ENCODE results near the gene TMEM30B. TPM values are rescaled to one million over a fixed set of nuclear protein-coding genes. Genes with fewer than 3 reads are reported as not detected.

TMEM30B gene
- total and polyA plus RNA-seq, 2 experiments from 2014 or later = 18.2 to 19.3 TPM

DNA sequence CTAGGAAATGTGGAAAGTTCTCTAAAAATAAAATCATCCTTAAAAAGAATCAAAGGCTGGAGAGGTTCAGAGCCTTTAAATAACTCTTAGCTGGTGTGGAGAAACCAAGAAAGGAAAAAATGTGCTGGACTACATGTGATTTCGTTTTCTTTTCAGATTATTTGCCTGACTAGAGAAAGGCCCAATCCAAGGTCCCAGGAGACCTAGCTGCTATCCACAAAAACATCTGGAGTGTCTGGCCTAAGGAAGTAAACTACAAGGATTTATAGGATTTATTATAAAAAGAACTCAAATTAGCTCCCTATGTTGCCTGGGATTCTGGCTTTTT is 774 bp upstream of the TMEM30B start:
- Histone ChIP-seq H3K4me3 (no peak overlapping the region), H3K4me2 (peak overlapping the region; percentile 83), H2AFZ (no peak overlapping the region), H3K27ac (peak overlapping the region; percentile 82), H4K20me1 (ENCODE audit: insufficient read depth, poor library complexity, severe bottlenecking) (no peaks in the 10 kb centered on the region), H3K4me1 (ENCODE audit: insufficient read depth) (peaks cover 11% of the 10 kb centered on the region), H3K9me3 (ENCODE audit: low read depth) (no peaks in the 10 kb centered on the region), H3K36me3 (replicated peaks; ENCODE audit: insufficient read depth, low read depth) (no peaks in the 10 kb centered on the region), H3K27me3 (no peaks in the 10 kb centered on the region), H3K9me2 (replicated peaks; ENCODE audit: insufficient read depth) (no peaks in the 10 kb centered on the region), H3K79me2 (peaks cover 15% of the 10 kb centered on the region)
- WGBS (ENCODE audit: low lambda C conversion rate, missing lambda C conversion rate) = 70% methylated on average over 1 of the region's 1 CpG
- DNase-seq (ENCODE audit: low spot score) = no peak
- TF ChIP-seq EZH2phosphoT487 (IDR thresholded peaks at IDR 0.05; ENCODE audit: low read depth, severe bottlenecking, unreplicated experiment) (no peak), EZH2 (IDR thresholded peaks at IDR 0.05; ENCODE audit: borderline replicate concordance) (no peak)
- TF ChIP-seq, protein P1, sequence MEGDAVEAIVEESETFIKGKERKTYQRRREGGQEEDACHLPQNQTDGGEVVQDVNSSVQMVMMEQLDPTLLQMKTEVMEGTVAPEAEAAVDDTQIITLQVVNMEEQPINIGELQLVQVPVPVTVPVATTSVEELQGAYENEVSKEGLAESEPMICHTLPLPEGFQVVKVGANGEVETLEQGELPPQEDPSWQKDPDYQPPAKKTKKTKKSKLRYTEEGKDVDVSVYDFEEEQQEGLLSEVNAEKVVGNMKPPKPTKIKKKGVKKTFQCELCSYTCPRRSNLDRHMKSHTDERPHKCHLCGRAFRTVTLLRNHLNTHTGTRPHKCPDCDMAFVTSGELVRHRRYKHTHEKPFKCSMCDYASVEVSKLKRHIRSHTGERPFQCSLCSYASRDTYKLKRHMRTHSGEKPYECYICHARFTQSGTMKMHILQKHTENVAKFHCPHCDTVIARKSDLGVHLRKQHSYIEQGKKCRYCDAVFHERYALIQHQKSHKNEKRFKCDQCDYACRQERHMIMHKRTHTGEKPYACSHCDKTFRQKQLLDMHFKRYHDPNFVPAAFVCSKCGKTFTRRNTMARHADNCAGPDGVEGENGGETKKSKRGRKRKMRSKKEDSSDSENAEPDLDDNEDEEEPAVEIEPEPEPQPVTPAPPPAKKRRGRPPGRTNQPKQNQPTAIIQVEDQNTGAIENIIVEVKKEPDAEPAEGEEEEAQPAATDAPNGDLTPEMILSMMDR (IDR thresholded peaks at IDR 0.05; ENCODE audit: poor library complexity) = no peak

DNA sequence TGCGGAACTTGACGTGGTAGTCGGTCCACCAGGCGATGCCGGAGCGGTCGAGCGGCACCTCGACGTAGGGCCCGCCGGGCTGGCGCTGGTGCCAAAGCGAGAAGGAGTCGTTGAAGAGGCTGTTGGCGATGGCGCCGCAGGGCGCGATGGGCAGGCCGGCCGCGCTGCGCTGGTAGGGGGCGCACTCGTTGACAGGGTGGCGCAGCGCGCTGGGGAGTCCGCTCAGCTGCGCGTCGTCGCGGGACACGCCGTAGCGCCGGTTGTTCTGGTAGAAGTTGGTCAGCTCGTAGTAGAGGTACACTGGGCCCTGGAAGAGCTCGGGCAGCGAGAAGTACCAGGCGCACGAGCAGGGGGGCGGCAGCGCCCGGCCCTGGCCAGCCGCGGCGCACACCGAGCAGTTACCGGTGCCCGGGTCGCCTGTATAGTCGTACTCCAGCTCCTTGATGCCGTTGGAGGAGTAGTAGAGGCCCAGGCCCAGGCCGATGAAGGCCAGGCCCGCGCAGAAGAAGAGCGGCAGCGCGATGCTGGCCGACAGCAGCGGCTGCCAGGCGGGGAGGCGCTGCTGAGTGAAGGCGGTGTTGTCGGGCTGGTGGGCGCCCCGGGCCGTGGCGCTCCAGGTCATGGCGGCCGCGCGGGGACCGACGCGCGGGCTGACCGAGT is 482 bp downstream of the TMEM30B start:
- no peaks in the 10 kb centered on the region for H3K27me3 ChIP-seq
- H3K9me3 ChIP-seq (ENCODE audit: low read depth) = no peaks in the 10 kb centered on the region
- no peaks in the 10 kb centered on the region for H3K9me2 ChIP-seq (replicated peaks; ENCODE audit: insufficient read depth)
- peak overlapping the region; percentile 82 for H3K27ac ChIP-seq
- H3K36me3 ChIP-seq (replicated peaks; ENCODE audit: insufficient read depth, low read depth) = no peaks in the 10 kb centered on the region
- peak overlapping the region; percentile 83 for H3K4me2 ChIP-seq
- DNase-seq (ENCODE audit: low spot score) = peak; percentile 66
- peak overlapping the region; percentile 87 for H2AFZ ChIP-seq
- no peak for TF ChIP-seq EZH2phosphoT487 (IDR thresholded peaks at IDR 0.05; ENCODE audit: low read depth, severe bottlenecking, unreplicated experiment)
- TF ChIP-seq, protein P1 (IDR thresholded peaks at IDR 0.05; ENCODE audit: poor library complexity) = peak; percentile 31
- peaks cover 13% of the 10 kb centered on the region for H3K4me1 ChIP-seq (ENCODE audit: insufficient read depth)
- WGBS (ENCODE audit: low lambda C conversion rate, missing lambda C conversion rate) = 22% methylated on average over 79 of the region's 81 CpGs
- peak overlapping the region; percentile 18 for H3K4me3 ChIP-seq
- H3K79me2 ChIP-seq = peaks cover 15% of the 10 kb centered on the region
- H4K20me1 ChIP-seq (ENCODE audit: insufficient read depth, poor library complexity, severe bottlenecking) = no peaks in the 10 kb centered on the region

DNA sequence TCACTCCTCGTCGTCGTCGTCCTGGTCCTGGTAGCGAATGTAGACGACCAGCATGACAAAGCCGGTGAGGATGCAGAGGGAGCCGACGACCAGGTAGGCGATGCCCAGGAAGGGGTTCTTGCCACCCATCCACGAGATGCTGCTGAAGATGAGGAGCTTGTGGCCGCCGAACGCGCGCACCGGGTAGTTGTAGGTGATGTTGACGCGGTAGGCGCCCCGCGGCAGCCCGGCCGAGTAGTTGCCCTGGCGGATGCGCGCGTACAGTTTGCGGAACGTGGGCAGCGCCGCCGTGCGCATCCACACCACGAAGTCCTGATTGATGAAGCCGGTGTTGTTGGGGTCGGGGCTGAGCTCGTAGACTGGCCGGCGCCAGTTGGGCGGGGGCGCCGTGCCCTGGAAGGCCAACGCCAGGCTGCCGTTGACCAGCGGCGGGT is 1.0 kb downstream of the TMEM30B start:
- Histone ChIP-seq H3K9me3 (ENCODE audit: low read depth) (no peaks in the 10 kb centered on the region), H3K4me2 (peak overlapping the region; percentile 83), H4K20me1 (ENCODE audit: insufficient read depth, poor library complexity, severe bottlenecking) (no peaks in the 10 kb centered on the region), H3K36me3 (replicated peaks; ENCODE audit: insufficient read depth, low read depth) (no peaks in the 10 kb centered on the region), H3K4me3 (no peak overlapping the region), H3K27me3 (no peaks in the 10 kb centered on the region), H3K27ac (peak overlapping the region; percentile 82), H3K9me2 (replicated peaks; ENCODE audit: insufficient read depth) (no peaks in the 10 kb centered on the region), H2AFZ (peak overlapping the region; percentile 87), H3K79me2 (peaks cover 15% of the 10 kb centered on the region), H3K4me1 (ENCODE audit: insufficient read depth) (peaks cover 12% of the 10 kb centered on the region)
- DNase-seq (ENCODE audit: low spot score) = no peak
- TF ChIP-seq EZH2 (IDR thresholded peaks at IDR 0.05; ENCODE audit: borderline replicate concordance) = no peak
- TF ChIP-seq, protein P1 (IDR thresholded peaks at IDR 0.05; ENCODE audit: poor library complexity) = no peak
- TF ChIP-seq EZH2phosphoT487 (IDR thresholded peaks at IDR 0.05; ENCODE audit: low read depth, severe bottlenecking, unreplicated experiment) = no peak
- WGBS (ENCODE audit: low lambda C conversion rate, missing lambda C conversion rate) = 75% methylated on average over 43 of the region's 47 CpGs

Measured in hepatocyte (in vitro differentiated cells).